Activated naive CD8-positive, alpha-beta T cell treated with anti-CD3 and anti-CD28 coated beads for 36 hours (primary cell): Measurements from ENCODE around the gene P3H3. TPM values are rescaled to one million over a fixed set of nuclear protein-coding genes. Genes with fewer than 3 reads are reported as not detected.
A peak's percentile ranks its signal among the peaks of the same experiment; 100 is the strongest.

Experiments used
- DNase-seq: peaks from one replicate; pipeline ENCODE4 v3.0.0; 2021
- H3K27ac Mint-ChIP-seq: one replicate; pipeline ENCODE4 v1.8.0; 2022; ENCODE audit warnings: mild to moderate bottlenecking, moderate library complexity, mixed read lengths
- H3K27me3 Mint-ChIP-seq: one replicate; pipeline ENCODE4 v1.8.0; 2022; ENCODE audit warnings: mild to moderate bottlenecking, mixed read lengths
- H3K36me3 Mint-ChIP-seq: one replicate; pipeline ENCODE4 v1.8.0; 2021; ENCODE audit warnings: mild to moderate bottlenecking, mixed read lengths
- H3K4me1 Mint-ChIP-seq: one replicate; pipeline ENCODE4 v1.8.0; 2021; ENCODE audit warnings: mixed read lengths
- H3K4me3 Mint-ChIP-seq: one replicate; pipeline ENCODE4 v1.8.0; 2022; ENCODE audit warnings: mild to moderate bottlenecking, moderate library complexity, mixed read lengths
- H3K9me3 Mint-ChIP-seq: one replicate; pipeline ENCODE4 v1.8.0; 2022; ENCODE audit warnings: mixed read lengths
- total RNA-seq, 2 experiments: library from RNA; stranded (reverse); gene quantifications; one replicate each; pipeline ENCODE4 v1.2.3, GENCODE V29; 2021

P3H3 gene
- total RNA-seq, 2 experiments from 2014 or later = 0.36 to 0.60 TPM

DNA sequence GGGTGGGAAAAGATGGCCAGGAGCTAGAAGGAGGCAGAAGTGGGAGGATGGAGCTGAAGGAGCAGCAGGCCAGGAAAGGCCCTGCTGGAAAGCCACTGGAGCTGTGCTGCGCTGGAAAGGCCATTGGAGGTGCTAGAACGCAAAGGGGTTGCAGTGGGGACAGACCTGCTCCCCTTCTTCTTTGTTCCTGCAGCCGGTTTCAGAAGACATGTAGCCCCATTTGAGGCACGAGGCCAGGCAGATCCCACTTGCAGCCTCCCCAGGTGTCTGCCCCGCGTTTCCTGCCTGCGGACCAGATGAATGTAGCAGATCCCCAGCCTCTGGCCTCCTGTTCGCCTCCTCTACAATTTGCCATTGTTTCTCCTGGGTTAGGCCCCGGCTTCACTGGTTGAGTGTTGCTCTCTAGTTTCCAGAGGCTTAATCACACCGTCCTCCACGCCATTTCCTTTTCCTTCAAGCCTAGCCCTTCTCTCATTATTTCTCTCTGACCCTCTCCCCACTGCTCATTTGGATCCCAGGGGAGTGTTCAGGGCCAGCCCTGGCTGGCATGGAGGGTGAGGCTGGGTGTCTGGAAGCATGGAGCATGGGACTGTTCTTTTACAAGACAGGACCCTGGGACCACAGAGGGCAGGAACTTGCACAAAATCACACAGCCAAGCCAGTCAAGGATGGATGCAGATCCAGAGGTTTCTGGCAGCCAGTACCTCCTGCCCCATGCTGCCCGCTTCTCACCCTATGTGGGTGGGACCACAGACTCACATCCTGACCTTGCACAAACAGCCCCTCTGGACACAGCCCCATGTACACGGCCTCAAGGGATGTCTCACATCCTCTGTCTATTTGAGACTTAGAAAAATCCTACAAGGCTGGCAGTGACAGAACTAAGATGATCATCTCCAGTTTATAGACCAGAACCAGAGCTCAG is 8.8 kb upstream of the P3H3 start:
- Mint-ChIP-seq H3K4me3 (no peak overlapping the region), H3K9me3 (no peaks in the 10 kb centered on the region), H3K27me3 (peaks cover 34% of the 10 kb centered on the region), H3K36me3 (no peaks in the 10 kb centered on the region), H3K4me1 (peaks cover 9% of the 10 kb centered on the region), H3K27ac (no peak overlapping the region)
- no peak for DNase-seq

- Mint-ChIP-seq H3K9me3 (no peaks in the 10 kb centered on the region), H3K36me3 (no peaks in the 10 kb centered on the region), H3K4me1 (peaks cover 9% of the 10 kb centered on the region), H3K27me3 (peaks cover 42% of the 10 kb centered on the region), H3K27ac (no peak overlapping the region), H3K4me3 (no peak overlapping the region)
- no peak for DNase-seq
Observed at GRCh38 chr12:6820166-6820565, 8.0 kb upstream of the P3H3 start.

DNA sequence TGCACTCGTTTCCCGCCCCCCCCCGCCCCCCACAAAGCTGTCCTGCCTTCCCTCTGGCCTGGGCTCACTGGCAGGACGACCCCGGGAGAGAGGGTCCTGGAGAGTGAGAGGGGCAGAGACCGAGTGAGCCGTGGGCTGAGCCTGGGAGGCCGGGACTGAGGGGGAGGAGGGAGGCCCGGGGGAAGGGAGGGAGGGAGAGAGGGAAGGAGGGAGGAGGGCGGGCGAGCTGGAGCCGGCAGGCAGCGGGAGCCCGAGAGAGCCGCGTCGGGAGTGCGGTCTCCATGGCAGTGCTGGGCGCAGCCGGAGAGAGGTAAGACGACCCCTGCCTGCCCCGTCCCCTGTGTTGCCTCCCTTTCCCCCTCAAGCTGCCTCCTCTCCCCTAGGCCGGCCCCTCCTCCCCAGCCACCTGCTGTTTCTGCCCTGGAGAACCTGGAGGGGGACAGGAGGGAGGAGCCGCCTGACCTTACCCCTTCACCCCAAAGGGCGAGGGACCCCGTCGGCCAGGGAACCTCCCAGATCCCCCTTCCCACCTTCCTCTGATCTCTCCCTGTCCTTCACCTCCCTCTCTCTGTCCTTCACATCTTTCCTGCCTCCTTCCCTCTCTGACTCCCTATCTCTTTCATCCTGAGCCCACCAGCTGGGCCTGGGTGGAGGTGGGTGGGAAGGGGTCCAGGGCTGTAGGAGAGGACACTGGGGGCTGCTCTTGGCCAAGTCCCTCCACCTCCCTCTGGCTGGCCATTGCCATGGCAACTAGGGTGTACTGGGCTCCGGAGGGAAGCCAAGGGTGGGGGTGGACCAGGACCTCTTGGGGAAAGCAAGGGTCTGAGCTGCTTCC is 6.4 kb upstream of the P3H3 start, which contains the start of gene GPR162:
GPR162 (plus strand) TSS at position 231 of the 835 bp plus-strand sequence. CDS start 2,078 bp downstream, outside the sequence.
- no peak within 1 kb of the TSS for H3K27ac Mint-ChIP-seq
- H3K4me3 Mint-ChIP-seq = peak within 1 kb of the TSS; percentile 44
- H3K4me1 Mint-ChIP-seq = peaks cover 13% of the 10 kb centered on the region
- H3K27me3 Mint-ChIP-seq = peaks cover 56% of the 10 kb centered on the region
- no peaks in the 10 kb centered on the region for H3K9me3 Mint-ChIP-seq
- DNase-seq = peak; percentile 21
- H3K36me3 Mint-ChIP-seq = no peaks in the 10 kb centered on the region

- no peaks in the 10 kb centered on the region for H3K36me3 Mint-ChIP-seq
- H3K9me3 Mint-ChIP-seq = no peaks in the 10 kb centered on the region
- no peak overlapping the region for H3K4me3 Mint-ChIP-seq
- H3K4me1 Mint-ChIP-seq = peaks cover 15% of the 10 kb centered on the region
- no peak for DNase-seq
- H3K27ac Mint-ChIP-seq = no peak overlapping the region
- H3K27me3 Mint-ChIP-seq = peaks cover 63% of the 10 kb centered on the region
Observed at GRCh38 chr12:6822426-6823135, 5.6 kb upstream of the P3H3 start.

- no peak for DNase-seq
- H3K4me1 Mint-ChIP-seq = peaks cover 18% of the 10 kb centered on the region
- no peaks in the 10 kb centered on the region for H3K36me3 Mint-ChIP-seq
- H3K27me3 Mint-ChIP-seq = peaks cover 69% of the 10 kb centered on the region
- H3K9me3 Mint-ChIP-seq = no peaks in the 10 kb centered on the region
- no peak overlapping the region for H3K27ac Mint-ChIP-seq
- no peak overlapping the region for H3K4me3 Mint-ChIP-seq
Observed at GRCh38 chr12:6823182-6824084, 4.8 kb upstream of the P3H3 start.

DNA sequence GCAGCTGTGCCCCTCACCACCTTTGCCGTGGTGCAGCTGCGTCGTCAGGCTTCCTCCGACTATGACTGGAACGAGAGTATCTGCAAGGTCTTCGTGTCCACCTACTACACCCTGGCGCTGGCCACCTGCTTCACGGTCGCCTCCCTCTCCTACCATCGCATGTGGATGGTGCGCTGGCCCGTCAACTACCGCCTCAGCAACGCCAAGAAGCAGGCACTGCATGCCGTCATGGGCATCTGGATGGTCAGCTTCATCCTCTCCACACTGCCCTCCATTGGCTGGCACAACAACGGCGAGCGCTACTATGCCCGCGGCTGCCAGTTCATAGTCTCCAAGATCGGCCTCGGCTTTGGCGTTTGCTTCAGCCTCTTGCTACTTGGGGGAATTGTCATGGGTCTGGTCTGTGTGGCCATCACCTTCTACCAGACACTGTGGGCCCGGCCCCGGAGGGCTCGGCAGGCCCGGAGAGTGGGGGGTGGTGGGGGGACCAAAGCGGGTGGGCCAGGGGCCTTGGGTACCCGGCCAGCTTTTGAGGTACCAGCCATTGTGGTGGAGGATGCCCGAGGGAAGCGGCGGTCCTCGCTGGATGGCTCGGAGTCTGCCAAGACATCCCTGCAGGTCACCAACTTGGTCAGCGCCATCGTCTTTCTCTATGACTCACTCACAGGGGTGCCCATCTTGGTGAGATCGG is 4.0 kb upstream of the P3H3 start:
- no peak for DNase-seq
- Mint-ChIP-seq H3K9me3 (no peaks in the 10 kb centered on the region), H3K4me1 (peaks cover 23% of the 10 kb centered on the region), H3K27me3 (peaks cover 75% of the 10 kb centered on the region), H3K36me3 (no peaks in the 10 kb centered on the region), H3K4me3 (no peak overlapping the region), H3K27ac (no peak overlapping the region)

DNA sequence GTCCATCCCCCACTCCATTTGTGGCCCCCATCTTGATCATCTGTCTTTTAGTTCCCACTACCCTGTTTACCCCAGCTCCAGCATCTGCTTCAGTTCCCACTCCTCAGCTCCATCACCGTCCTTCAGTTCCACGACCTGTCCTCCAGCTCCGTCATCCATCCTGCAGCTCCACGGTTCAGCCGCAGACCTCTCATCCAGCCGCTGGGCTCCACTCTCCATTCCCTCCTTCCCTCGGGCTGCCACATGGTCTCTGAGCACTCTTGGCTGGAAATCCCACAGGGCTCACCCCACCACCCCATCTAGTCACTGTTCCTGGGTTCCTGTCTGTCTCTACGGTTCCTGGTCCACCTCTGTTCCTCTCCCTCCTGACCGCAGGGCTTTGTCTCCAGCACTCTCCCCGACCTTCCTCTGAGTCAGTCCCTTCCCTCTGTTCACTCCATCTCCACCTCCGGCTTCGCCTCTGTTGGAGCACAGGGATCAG is 3.3 kb upstream of the P3H3 start:
- Mint-ChIP-seq H3K27me3 (peaks cover 80% of the 10 kb centered on the region), H3K4me1 (peaks cover 25% of the 10 kb centered on the region), H3K27ac (no peak overlapping the region), H3K9me3 (no peaks in the 10 kb centered on the region), H3K4me3 (no peak overlapping the region), H3K36me3 (no peaks in the 10 kb centered on the region)
- DNase-seq = no peak

GRCh38 chr12:6825398-6826124 is 2.6 kb upstream of the P3H3 start:
- Mint-ChIP-seq H3K36me3 (no peaks in the 10 kb centered on the region), H3K27me3 (peaks cover 77% of the 10 kb centered on the region), H3K4me1 (peaks cover 25% of the 10 kb centered on the region), H3K9me3 (no peaks in the 10 kb centered on the region), H3K4me3 (no peak overlapping the region), H3K27ac (no peak overlapping the region)
- peak; percentile 76 for DNase-seq

GRCh38 chr12:6826125-6826733 is 2.0 kb upstream of the P3H3 start:
- no peak overlapping the region for H3K4me3 Mint-ChIP-seq
- no peak for DNase-seq
- H3K27me3 Mint-ChIP-seq = peaks cover 75% of the 10 kb centered on the region
- peaks cover 21% of the 10 kb centered on the region for H3K4me1 Mint-ChIP-seq
- H3K36me3 Mint-ChIP-seq = no peaks in the 10 kb centered on the region
- H3K9me3 Mint-ChIP-seq = no peaks in the 10 kb centered on the region
- no peak overlapping the region for H3K27ac Mint-ChIP-seq

GRCh38 chr12:6826734-6827436 is 1.3 kb upstream of the P3H3 start:
- no peaks in the 10 kb centered on the region for H3K36me3 Mint-ChIP-seq
- H3K27ac Mint-ChIP-seq = no peak overlapping the region
- DNase-seq = no peak
- H3K27me3 Mint-ChIP-seq = peaks cover 71% of the 10 kb centered on the region
- no peaks in the 10 kb centered on the region for H3K9me3 Mint-ChIP-seq
- H3K4me1 Mint-ChIP-seq = peaks cover 19% of the 10 kb centered on the region
- H3K4me3 Mint-ChIP-seq = peak overlapping the region; percentile 38

GRCh38 chr12:6827437-6827911 is 733 bp upstream of the P3H3 start:
- peak overlapping the region; percentile 38 for H3K4me3 Mint-ChIP-seq
- no peak overlapping the region for H3K27ac Mint-ChIP-seq
- peak; percentile 42 for DNase-seq
- peaks cover 17% of the 10 kb centered on the region for H3K4me1 Mint-ChIP-seq
- no peaks in the 10 kb centered on the region for H3K9me3 Mint-ChIP-seq
- no peaks in the 10 kb centered on the region for H3K36me3 Mint-ChIP-seq
- peaks cover 65% of the 10 kb centered on the region for H3K27me3 Mint-ChIP-seq
